ENCODE measurements around the gene AMPD2.
"Not testable (repeated sequence)": the region's sequence is repeated elsewhere in the genome, so short reads cannot be mapped to it uniquely, and the experiment has no call there.

Gene AMPD2

GRCh38 chr1:109655615-109656519 is 36.2 kb downstream of the AMPD2 start, which contains the start of gene GSTM4:
Gene GSTM4 (plus strand): TSS chr1:109656099. CDS start chr1:109656390, 291 bp downstream.
- no peak for DNase-seq

- no peak for DNase-seq
These were observed 37.8 kb downstream of the AMPD2 start for GRCh38 chr1:109657395-109657794.

DNA sequence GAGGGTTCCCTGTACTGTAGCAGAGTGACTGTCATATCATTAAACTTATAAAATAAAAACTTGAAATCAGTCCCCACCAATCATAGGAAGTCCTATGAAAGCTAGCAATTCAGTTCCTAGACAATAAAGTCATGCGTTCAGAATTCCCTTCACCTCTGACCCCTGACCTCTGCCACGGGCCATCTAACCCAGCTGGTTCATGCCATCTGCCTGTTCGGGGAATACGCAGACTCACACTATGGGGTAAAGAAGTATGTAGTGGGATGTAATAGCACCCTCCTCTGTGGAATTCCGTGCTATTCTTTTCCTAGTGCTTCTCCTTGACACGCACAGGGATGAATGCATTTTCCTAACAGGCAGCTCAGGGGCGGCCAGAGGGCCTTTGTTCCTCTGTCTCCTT is 38.3 kb downstream of the AMPD2 start:
- no peak for DNase-seq

- DNase-seq, result no peak
These were observed 39.0 kb downstream of the AMPD2 start for GRCh38 chr1:109658533-109659042.

GRCh38 chr1:109659145-109659544 is 39.5 kb downstream of the AMPD2 start:
- no peak for DNase-seq

DNA sequence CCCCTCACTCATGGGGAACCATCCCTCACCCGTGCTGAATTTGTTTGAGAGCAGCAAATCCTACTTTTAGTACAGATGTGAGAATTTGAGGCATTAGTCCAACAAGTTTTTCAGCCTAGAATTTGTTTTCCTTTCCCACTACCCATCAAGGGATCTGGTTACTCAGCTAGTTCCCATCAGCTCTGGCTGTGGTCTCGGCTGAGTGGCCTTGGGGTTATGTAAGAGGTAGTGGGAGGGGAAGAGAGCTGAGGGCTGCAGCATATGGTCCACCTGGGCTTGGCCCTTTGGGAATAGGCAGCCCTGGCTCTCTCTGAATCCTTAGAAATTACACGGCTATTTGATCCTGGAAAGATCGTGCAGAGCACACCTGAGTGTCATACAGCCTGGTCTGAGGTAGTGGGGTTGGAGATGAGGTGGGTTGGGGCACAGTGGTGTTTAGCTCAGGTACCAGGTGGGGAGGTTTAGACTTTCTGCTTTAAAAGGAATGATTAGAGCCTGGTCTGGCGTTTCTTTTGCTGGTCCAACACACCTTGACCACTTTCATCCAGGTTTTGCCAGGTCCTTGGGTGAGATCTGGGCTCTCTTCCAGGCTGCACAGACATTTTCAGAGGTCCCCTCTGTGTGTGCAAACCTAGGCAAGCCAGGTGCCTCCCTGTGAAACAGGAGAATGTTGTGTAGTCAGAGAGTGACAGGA is 40.5 kb downstream of the AMPD2 start:
- no peak for DNase-seq

DNA sequence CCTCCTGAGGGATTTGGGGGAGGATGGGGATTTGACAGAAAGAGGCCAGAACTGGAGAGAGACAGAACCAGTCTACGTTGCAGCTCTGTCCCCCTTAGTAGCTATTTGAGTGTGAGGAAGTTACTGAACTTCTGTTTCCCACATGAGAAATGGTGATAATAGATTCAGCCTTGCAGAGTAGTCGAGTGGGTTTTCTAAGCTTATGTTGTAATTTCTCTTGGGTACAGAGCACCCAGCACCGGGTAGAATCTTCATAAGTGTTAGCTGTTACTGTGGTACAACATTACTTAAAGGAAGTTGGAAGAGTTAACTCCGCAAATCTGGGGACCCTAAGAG is 41.0 kb downstream of the AMPD2 start:
- not testable (repeated sequence) for DNase-seq

GRCh38 chr1:109661391-109661790 is 41.8 kb downstream of the AMPD2 start:
- DNase-seq, result no peak

DNA sequence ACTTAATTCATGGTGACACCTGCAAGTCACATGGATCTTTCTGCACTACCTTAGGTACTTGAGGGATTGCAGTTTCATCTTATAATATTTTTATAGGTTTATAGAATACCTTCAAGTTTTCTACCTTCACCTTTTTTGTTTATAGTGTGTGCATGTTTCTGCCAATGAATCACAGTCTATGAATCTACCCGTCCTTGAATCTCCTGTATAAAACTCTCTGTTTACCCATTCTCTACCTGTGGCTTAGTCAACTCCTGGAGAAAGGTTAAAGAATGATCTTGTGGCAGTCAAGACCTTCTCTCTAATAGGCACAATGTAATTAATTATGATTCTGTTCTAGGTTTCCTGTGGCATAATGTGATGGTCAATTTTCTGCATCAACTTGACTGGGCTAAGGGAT is 45.0 kb downstream of the AMPD2 start:
- no peak for DNase-seq

- peak; percentile 57 for DNase-seq
These were observed 48.0 kb downstream of the AMPD2 start, which contains the start of gene GSTM2 for GRCh38 chr1:109667452-109668122. Gene GSTM2 (plus strand): TSS chr1:109668057. CDS start chr1:109668116, 59 bp downstream.

DNA sequence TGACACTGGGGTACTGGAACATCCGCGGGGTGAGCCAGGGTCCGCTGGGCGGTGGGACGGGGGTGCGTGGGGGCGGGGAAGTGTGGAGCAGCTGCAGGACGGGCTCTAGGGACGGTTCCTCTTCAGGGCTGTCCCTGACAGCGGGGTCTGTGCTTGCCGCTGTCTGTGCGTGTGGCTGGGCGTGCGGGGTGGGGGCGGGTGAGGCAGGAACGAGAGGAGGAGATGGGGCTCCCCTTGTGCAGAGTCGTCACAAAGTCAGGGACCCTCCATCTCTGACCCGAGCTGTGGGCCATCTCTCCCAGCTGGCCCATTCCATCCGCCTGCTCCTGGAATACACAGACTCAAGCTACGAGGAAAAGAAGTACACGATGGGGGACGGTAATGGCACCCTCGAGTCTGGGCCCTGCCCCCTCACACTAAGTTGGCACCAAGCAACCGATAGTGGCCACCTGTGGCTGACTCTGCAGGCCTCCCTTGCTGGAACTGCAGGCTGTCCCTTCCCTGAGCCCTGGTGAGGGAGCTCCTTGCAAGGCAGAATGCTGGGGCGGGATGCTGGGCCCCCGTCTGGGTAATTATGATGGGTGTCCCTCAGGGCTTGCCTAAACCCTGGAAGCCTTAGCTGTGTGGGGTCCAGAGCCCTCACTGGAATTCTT is 48.6 kb downstream of the AMPD2 start:
- no peak for DNase-seq

DNA sequence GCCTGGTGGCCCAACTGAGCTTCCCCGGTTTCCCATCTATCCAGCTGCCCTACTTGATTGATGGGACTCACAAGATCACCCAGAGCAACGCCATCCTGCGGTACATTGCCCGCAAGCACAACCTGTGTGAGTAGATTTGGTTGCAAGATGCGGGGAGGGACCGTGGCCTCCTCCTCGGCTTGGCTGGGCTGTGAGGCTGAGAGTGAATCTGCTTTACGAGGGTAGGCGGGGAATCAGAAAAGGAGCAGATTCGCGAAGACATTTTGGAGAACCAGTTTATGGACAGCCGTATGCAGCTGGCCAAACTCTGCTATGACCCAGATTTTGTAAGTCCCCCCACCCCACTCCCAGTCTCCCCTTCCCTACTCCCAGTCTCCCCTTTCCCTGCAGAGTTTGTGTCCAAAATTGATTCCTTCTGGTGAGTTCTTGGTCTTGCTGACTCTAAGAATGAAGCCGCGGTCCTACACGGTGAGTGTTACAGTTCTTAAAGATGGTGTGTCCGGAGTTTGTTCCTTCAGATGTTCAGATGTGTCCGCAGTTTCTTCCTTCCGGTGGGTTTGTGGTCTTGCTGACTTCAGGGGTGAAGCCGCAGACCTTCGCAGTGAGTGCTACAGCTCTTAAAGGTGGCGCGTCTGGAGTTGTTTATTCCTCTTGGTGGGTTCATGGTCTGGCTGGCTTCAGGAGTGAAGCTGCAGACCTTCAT is 49.8 kb downstream of the AMPD2 start:
- DNase-seq, result no peak

- DNase-seq, result not testable (repeated sequence)
These were observed 50.3 kb downstream of the AMPD2 start for GRCh38 chr1:109669949-109670302.

DNA sequence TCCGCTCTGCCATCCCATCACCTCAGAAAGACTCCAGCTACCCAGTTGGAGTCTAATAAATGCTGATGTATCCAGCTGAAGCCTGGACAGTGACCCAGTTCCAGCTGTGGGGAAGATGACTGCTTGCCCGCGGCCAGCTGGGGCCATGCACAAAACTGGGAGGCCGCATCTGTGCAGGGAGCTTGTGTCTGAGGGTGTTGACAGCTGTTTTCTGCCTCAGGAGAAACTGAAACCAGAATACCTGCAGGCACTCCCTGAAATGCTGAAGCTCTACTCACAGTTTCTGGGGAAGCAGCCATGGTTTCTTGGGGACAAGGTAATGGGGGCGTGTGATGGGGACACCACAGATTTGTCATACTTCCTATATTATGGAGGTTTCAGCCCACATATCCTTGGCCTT is 51.4 kb downstream of the AMPD2 start:
- no peak for DNase-seq

DNA sequence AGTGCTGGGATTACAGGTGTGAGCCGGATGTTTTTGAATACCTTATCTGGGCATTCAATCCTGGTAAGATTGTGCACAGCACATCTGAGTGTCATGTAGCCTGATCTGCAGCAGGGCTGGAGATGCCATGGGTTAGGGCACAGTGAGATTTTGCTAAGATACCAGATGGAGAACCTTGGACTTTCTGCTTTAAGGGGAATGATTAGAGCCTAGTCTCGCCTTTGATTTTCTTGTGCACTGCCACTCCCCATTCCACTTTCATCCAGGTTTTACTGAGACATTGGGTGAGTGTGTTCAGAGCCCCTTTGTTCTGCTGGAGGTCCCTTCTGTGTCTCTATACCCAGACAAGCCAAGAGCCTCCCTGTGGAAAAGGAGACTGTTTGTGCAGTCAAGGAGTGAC is 54.2 kb downstream of the AMPD2 start:
- DNase-seq, result not testable (repeated sequence)

DNA sequence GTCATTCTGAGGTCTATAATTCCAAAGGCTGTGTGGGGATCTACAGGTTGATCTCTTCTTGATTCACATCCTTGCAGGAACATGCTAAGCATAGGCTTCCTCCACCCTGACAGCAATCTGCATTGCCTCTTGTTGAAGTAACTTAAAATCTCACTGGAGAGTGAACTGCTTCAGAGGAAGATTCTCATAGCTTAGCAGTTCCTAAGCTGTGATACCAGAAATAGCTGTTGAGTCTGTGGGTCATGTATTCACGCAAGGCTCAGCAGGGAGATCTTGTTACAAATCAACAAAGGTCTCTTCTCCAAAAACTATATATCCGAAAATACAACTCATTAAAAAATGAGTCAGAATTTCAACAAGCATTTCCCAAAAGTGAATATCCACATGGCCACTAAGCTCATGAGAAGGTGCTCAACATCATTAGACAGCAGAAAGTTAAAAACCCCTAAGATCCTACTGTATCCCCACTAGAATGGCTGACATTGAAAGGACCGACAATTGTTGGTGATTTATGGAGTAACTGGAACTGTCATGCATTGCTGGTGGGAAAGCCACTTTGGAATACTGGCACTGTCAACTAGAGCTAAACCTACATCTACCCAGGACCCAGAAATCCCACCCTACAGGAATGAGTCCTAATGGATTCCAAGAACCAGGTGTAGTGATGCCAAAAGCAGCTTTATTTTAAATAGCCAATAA is 57.2 kb downstream of the AMPD2 start:
- DNase-seq, result not testable (repeated sequence)

DNA sequence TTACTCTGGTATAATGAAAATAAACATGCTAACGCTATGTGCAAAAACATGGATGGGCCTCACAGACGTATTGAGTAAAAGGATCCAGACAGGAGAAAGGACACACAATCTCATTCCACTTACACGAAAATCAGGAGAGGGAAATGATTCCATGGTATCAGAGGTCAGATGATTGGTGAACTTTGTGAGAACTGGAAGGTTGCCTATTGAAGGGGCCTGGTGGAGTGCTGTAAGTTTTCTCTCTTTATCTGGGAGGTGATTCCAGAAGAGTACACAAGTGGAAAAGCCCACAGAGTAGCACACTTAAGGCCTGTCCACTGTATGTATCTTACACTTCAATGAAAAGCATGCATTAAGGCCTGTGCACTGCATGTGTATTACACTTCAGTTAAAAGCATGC is 57.8 kb downstream of the AMPD2 start:
- no peak for DNase-seq

GRCh38 chr1:109678637-109679036 is 59.0 kb downstream of the AMPD2 start:
- DNase-seq, result not testable (repeated sequence)
